ENCODE data around the gene PXDN. TPM values are rescaled to one million over a fixed set of nuclear protein-coding genes. Genes with fewer than 3 reads are reported as not detected.

The PXDN gene
- total RNA-seq, 1 experiment from 2014 or later, result 125 TPM

DNA sequence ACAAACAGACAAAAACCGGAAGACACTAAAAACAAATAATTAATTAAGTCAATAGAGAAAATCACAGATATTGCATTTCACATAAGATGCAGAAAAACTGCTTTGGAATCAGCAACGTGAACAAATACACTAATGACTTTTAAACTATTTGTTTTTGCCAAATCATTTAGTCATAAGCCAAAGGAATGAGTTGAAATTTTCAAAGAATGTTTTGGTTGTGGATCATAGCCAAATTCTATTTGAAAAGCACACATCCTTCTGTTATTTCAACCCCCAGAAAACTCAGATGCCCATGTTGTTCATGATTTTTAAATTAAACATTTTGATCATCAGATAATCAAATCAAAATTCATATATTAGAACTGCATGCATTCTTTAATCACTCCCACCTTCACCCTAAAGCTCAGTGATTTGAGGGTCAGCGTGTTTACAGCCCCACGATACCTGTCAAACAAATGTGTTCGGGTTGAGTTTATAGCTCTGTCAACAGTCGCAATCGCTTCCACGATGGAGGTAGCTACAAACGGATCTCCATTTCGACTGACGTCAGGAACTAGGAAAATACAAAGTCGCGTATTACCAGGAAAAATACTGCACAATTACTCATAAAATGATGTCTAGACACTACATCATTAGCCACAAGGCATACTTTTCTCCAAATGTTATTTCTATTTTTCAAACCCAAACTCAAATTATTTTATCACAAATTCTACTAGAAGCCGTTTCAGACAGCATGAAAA lies 90.2 kb downstream of the PXDN start:
- peak; percentile 16 for ATAC-seq
- no peaks in the 10 kb centered on the region for H3F3A ChIP-seq (ENCODE audit: low read length, unreplicated experiment)
- H3K4me1 ChIP-seq (ENCODE audit: insufficient read depth, low read length), result peaks cover 28% of the 10 kb centered on the region
- no peak overlapping the region for H3K4me3 ChIP-seq (ENCODE audit: low read length)
- no peak for TF ChIP-seq EZH2phosphoT487 (IDR thresholded peaks at IDR 0.05; ENCODE audit: borderline replicate concordance, low read length)
- TF ChIP-seq CTCF (conservative IDR thresholded peaks at IDR 0.05; ENCODE audit: low read depth, low read length), result no peak
- TF ChIP-seq EZH2 (IDR thresholded peaks at IDR 0.05; ENCODE audit: low read length, unreplicated experiment), result no peak
- no peaks in the 10 kb centered on the region for H3K9me2 ChIP-seq (replicated peaks; ENCODE audit: low read length)
- no peaks in the 10 kb centered on the region for H4K20me1 ChIP-seq (ENCODE audit: low read length)
- CTCF ChIA-PET, result no interaction called here
- H3K27ac ChIP-seq (ENCODE audit: low read length), result peak overlapping the region; percentile 40
- peak overlapping the region; percentile 13; the same call in 1 of the 2 replicates for H3K4me2 ChIP-seq (ENCODE audit: low read length)
- H3K36me3 ChIP-seq (ENCODE audit: low read depth, low read length), result peaks cover 50% of the 10 kb centered on the region
- no TSS peak for BruUV-seq (replicated peaks)
- peak; percentile 62 for DNase-seq
- 0 out of 2 replicates have a peak, but pooled peaks cover 5% of the 10 kb centered on the region for H3K79me2 ChIP-seq (ENCODE audit: low read length)
- POLR2A ChIA-PET (ENCODE audit: unreplicated experiment), result no interaction called here
- no peaks in the 10 kb centered on the region for H3K27me3 ChIP-seq (ENCODE audit: low read length)
- intact Hi-C loops (cut with micrococcal nuclease), result loop anchor here (1.0 kb wide), 2 partner anchors 21 to 62 kb away; no protein-coding TSS in a partner anchor
- no peaks in the 10 kb centered on the region for H3K9me3 ChIP-seq (ENCODE audit: low read length)
- no peak overlapping the region for H3K9ac ChIP-seq (ENCODE audit: low read length)
- no peak overlapping the region for H2AFZ ChIP-seq (ENCODE audit: low read length)

DNA sequence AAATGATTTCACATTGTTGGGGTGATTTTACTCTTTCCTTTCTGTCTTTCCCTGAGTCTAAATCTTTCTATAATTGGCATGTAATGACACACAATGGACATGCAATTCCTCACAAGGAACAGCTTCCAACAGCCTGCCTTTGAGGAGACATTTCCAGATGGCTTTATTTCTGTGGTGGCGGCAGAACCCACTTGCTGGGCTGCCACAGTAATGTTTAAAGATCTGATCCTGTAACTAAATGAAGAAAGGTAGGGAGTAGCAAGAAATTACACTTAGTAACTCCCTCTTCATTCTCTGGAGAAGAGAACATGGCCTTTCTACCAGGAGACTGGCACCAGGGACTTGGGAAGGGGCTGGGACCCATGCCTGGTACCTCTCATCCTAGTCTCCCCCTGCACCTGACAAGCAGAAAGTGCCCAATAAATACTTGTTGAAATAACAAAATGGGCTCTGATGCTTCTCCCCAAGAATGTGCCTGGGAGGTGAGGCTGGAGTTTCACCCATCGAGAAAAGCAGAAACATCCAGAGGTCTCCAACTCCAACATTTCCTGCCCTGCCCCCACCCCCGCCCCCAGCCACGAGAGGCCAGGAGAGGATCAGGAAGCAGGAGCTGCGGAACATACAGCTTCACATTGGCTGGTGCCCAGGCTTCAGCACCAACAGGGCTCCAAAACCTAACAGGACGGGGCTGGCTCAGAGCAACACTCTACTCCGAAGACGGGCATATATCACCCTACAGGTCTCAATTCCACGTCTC lies 92.1 kb downstream of the PXDN start:
- Histone ChIP-seq H3K79me2 (ENCODE audit: low read length) (peaks cover 8% of the 10 kb centered on the region; the same call in 1 of the 2 replicates), H3F3A (ENCODE audit: low read length, unreplicated experiment) (no peaks in the 10 kb centered on the region), H3K9me3 (ENCODE audit: low read length) (no peaks in the 10 kb centered on the region), H3K4me2 (ENCODE audit: low read length) (no peak overlapping the region), H3K9me2 (replicated peaks; ENCODE audit: low read length) (no peaks in the 10 kb centered on the region), H3K27me3 (ENCODE audit: low read length) (no peaks in the 10 kb centered on the region), H3K4me3 (ENCODE audit: low read length) (no peak overlapping the region), H4K20me1 (ENCODE audit: low read length) (no peaks in the 10 kb centered on the region), H2AFZ (ENCODE audit: low read length) (no peak overlapping the region), H3K9ac (ENCODE audit: low read length) (no peak overlapping the region), H3K27ac (ENCODE audit: low read length) (no peak overlapping the region), H3K4me1 (ENCODE audit: insufficient read depth, low read length) (peaks cover 28% of the 10 kb centered on the region), H3K36me3 (ENCODE audit: low read depth, low read length) (peaks cover 62% of the 10 kb centered on the region)
- no TSS peak for BruUV-seq (replicated peaks)
- ChIA-PET CTCF (no interaction called here), POLR2A (ENCODE audit: unreplicated experiment) (no interaction called here)
- ATAC-seq (no peak), DNase-seq (no peak)
- TF ChIP-seq EZH2phosphoT487 (IDR thresholded peaks at IDR 0.05; ENCODE audit: borderline replicate concordance, low read length) (no peak), CTCF (conservative IDR thresholded peaks at IDR 0.05; ENCODE audit: low read depth, low read length) (no peak), EZH2 (IDR thresholded peaks at IDR 0.05; ENCODE audit: low read length, unreplicated experiment) (no peak)
- intact Hi-C loops (cut with micrococcal nuclease), result no loop called here

All from PC-3 (cell line).